H9 (cell line): ENCODE measurements around the gene CCDC60. TPM values are rescaled to one million over a fixed set of nuclear protein-coding genes. Genes with fewer than 3 reads are reported as not detected.

Source experiments
- DNase-seq: peaks from one replicate; pipeline ENCODE4 v3.0.0-alpha.2; 2017
- H2AFZ ChIP-seq: one replicate; pipeline ENCODE4 v1.6.1; 2013; ENCODE audit warnings: mild to moderate bottlenecking, low read length, control low read depth, moderate library complexity
- H2AK5ac ChIP-seq: 2 replicates; pipeline ENCODE4 v1.6.1; 2013; ENCODE audit warnings: low read length, control low read depth, mixed read lengths; ENCODE audit not compliant: insufficient read length
- H2BK120ac ChIP-seq: one replicate; pipeline ENCODE4 v1.6.1; 2013; ENCODE audit warnings: low read depth, mild to moderate bottlenecking, low read length, control low read depth, inconsistent platforms; ENCODE audit not compliant: poor library complexity, severe bottlenecking
- H2BK12ac ChIP-seq: 2 replicates; pipeline ENCODE4 v1.6.1; 2013; ENCODE audit warnings: low read length, control low read depth, mixed read lengths, low read depth; ENCODE audit not compliant: insufficient read length
- H2BK15ac ChIP-seq: 2 replicates; pipeline ENCODE4 v1.6.1; 2013; ENCODE audit warnings: low read depth, low read length, control low read depth
- H2BK20ac ChIP-seq: one replicate; pipeline ENCODE4 v1.6.1; 2013; ENCODE audit warnings: low read depth, mild to moderate bottlenecking, low read length, control low read depth, inconsistent platforms; ENCODE audit not compliant: poor library complexity, severe bottlenecking
- H2BK5ac ChIP-seq: 2 replicates; pipeline ENCODE4 v1.6.1; 2013; ENCODE audit warnings: low read length, control low read depth, mixed read lengths; ENCODE audit not compliant: insufficient read length
- H3K14ac ChIP-seq: 2 replicates; pipeline ENCODE4 v1.6.1; 2013; ENCODE audit warnings: low read length, control low read depth; ENCODE audit not compliant: insufficient read depth
- H3K18ac ChIP-seq: 2 replicates; pipeline ENCODE4 v1.6.1; 2013; ENCODE audit warnings: low read depth, mild to moderate bottlenecking, mixed read lengths, low read length, control low read depth; ENCODE audit not compliant: insufficient read length
- H3K23ac ChIP-seq: 2 replicates; pipeline ENCODE4 v1.6.1; 2013; ENCODE audit warnings: low read length, control low read depth, mixed read lengths, low read depth; ENCODE audit not compliant: insufficient read length
- H3K23me2 ChIP-seq: 2 replicates; pipeline ENCODE4 v1.6.1; 2013; ENCODE audit warnings: low read depth, mild to moderate bottlenecking, mixed read lengths, low read length, control low read depth; ENCODE audit not compliant: insufficient read length, poor library complexity, severe bottlenecking
- H3K27ac ChIP-seq: 2 replicates; pipeline ENCODE4 v1.5.1; 2013; ENCODE audit warnings: low read length, control low read depth, mixed read lengths, low read depth; ENCODE audit not compliant: insufficient read length
- H3K27me3 ChIP-seq: 2 replicates; pipeline ENCODE4 v1.6.1; 2013; ENCODE audit warnings: low read length, control low read depth, inconsistent platforms; ENCODE audit not compliant: insufficient read depth
- H3K4ac ChIP-seq: 2 replicates; pipeline ENCODE4 v1.6.1; 2013; ENCODE audit warnings: low read depth, mild to moderate bottlenecking, control low read depth, inconsistent platforms, low read length, moderate library complexity
- H3K4me1 ChIP-seq: 2 replicates; pipeline ENCODE4 v1.6.1; 2013; ENCODE audit warnings: low read length, control low read depth, inconsistent platforms; ENCODE audit not compliant: insufficient read depth
- H3K4me2 ChIP-seq: 2 replicates; pipeline ENCODE4 v1.6.1; 2013; ENCODE audit warnings: low read length, control low read depth, mixed read lengths; ENCODE audit not compliant: insufficient read length, insufficient read depth
- H3K56ac ChIP-seq: 2 replicates; pipeline ENCODE4 v1.6.1; 2013; ENCODE audit warnings: low read depth, mild to moderate bottlenecking, mixed read lengths, low read length, control low read depth; ENCODE audit not compliant: insufficient read length
- H3K79me1 ChIP-seq: 2 replicates; pipeline ENCODE4 v1.6.1; 2013; ENCODE audit warnings: low read depth, mild to moderate bottlenecking, moderate library complexity, low read length, control low read depth, inconsistent platforms; ENCODE audit not compliant: insufficient read depth, poor library complexity, severe bottlenecking
- H3K79me2 ChIP-seq: 2 replicates; pipeline ENCODE4 v1.6.1; 2013; ENCODE audit warnings: low read length, control low read depth, inconsistent platforms; ENCODE audit not compliant: insufficient read depth
- H3K9ac ChIP-seq: 2 replicates; pipeline ENCODE4 v1.6.1; 2013; ENCODE audit warnings: low read length, control low read depth, mixed read lengths; ENCODE audit not compliant: insufficient read length; ENCODE audit errors: extremely low read depth
- H3K9me3 ChIP-seq: one replicate; pipeline ENCODE4 v1.6.1; 2013; ENCODE audit warnings: low read depth, low read length, inconsistent platforms; ENCODE audit not compliant: control insufficient read depth
- H3T11ph ChIP-seq: one replicate; pipeline ENCODE4 v1.6.1; 2013; ENCODE audit warnings: mild to moderate bottlenecking, low read length, control low read depth, inconsistent platforms
- H4K20me1 ChIP-seq: one replicate; pipeline ENCODE4 v1.6.1; 2013; ENCODE audit not compliant: control insufficient read depth, insufficient read length, insufficient read depth
- H4K5ac ChIP-seq: 2 replicates; pipeline ENCODE4 v1.6.1; 2013; ENCODE audit warnings: low read depth, mild to moderate bottlenecking, mixed read lengths, low read length, control low read depth; ENCODE audit not compliant: insufficient read length
- H4K8ac ChIP-seq: replicated peaks from 2 replicates; pipeline ENCODE4 v1.6.1; 2013; ENCODE audit warnings: low read length, control low read depth, mixed read lengths, low read depth; ENCODE audit not compliant: insufficient read length
- H4K91ac ChIP-seq: 2 replicates; pipeline ENCODE4 v1.6.1; 2013; ENCODE audit warnings: low read depth, mild to moderate bottlenecking, moderate library complexity, mixed read lengths, low read length, control low read depth; ENCODE audit not compliant: insufficient read length
- H3K27ac Mint-ChIP-seq, 3 experiments: 2 replicates in 2 of 3; 3 replicates in 1 of 3; pipeline ENCODE4 v1.8.0; 2020 to 2021; ENCODE audit warnings: mixed read lengths in 3 of 3, mild to moderate bottlenecking in 1 of 3, moderate library complexity in 1 of 3
- H3K27me3 Mint-ChIP-seq: 2 replicates; pipeline ENCODE4 v1.8.0; 2021; ENCODE audit warnings: low read depth, mild to moderate bottlenecking, moderate library complexity, mixed read lengths
- H3K36me3 Mint-ChIP-seq, 3 experiments: 2 replicates in 2 of 3; 3 replicates in 1 of 3; pipeline ENCODE4 v1.8.0; 2020 to 2021; ENCODE audit warnings: low read depth in 3 of 3, mixed read lengths in 3 of 3; ENCODE audit not compliant: insufficient read depth in 1 of 3
- H3K4me1 Mint-ChIP-seq, 2 experiments: 2 replicates each; pipeline ENCODE4 v1.8.0; 2020; ENCODE audit warnings: mixed read lengths in 2 of 2
- H3K4me3 Mint-ChIP-seq, 2 experiments: 2 replicates in 1 of 2; 3 replicates in 1 of 2; pipeline ENCODE4 v1.8.0; 2020 to 2021; ENCODE audit warnings: mild to moderate bottlenecking in 2 of 2, mixed read lengths in 2 of 2, moderate library complexity in 1 of 2
- H3K9me3 Mint-ChIP-seq, 2 experiments: 2 replicates in 1 of 2; 3 replicates in 1 of 2; pipeline ENCODE4 v1.8.0; 2020; ENCODE audit warnings: mild to moderate bottlenecking in 2 of 2, mixed read lengths in 2 of 2, moderate library complexity in 1 of 2
- CTCF ChIP-seq: fragments of 200-600 bp; sonication (generic); conservative IDR thresholded peaks from 3 replicates; pipeline ENCODE4 v1.8.0; 2021; ENCODE audit warnings: antibody characterized with exemption, mild to moderate bottlenecking
- WGBS: extraction: QIAGEN DNeasy Blood & Tissue Kit; methylation state at CpG from one replicate; pipeline ENCODE4 v1.1.7; 2013; ENCODE audit warnings: missing lambda C conversion rate, low lambda C conversion rate, mixed read lengths; ENCODE audit not compliant: insufficient read length; ENCODE audit errors: extremely low coverage; 5-methylcytosine and 5-hydroxymethylcytosine counted together
- total RNA-seq: library from RNA; stranded (reverse); gene quantifications from 2 replicates; pipeline ENCODE4 v1.2.1, GENCODE V29; 2021

The CCDC60 gene
- total RNA-seq, 1 experiment from 2014 or later, result 0.44 TPM

- Histone ChIP-seq H3K4ac (no peak overlapping the region), H2BK5ac (no peak overlapping the region), H3K4me2 (no peak overlapping the region), H3K9me3 (no peaks in the 10 kb centered on the region), H2BK15ac (no peak overlapping the region), H2AFZ (no peak overlapping the region), H2BK20ac (no peak overlapping the region), H3K27ac (no peak overlapping the region), H3K27me3 (no peaks in the 10 kb centered on the region), H3K79me1 (no peaks in the 10 kb centered on the region), H4K91ac (no peak overlapping the region), H3K9ac (no peak overlapping the region), H2BK12ac (no peak overlapping the region), H3K23me2 (no peaks in the 10 kb centered on the region), H3T11ph (no peak overlapping the region), H4K8ac (no peak overlapping the region), H3K79me2 (no peaks in the 10 kb centered on the region), H2AK5ac (no peak overlapping the region), H3K23ac (no peak overlapping the region), H3K14ac (no peak overlapping the region), H3K18ac (no peak overlapping the region), H4K20me1 (no peaks in the 10 kb centered on the region), H3K4me1 (no peaks in the 10 kb centered on the region), H4K5ac (no peak overlapping the region), H2BK120ac (no peak overlapping the region), H3K56ac (no peak overlapping the region)
- no peak for TF ChIP-seq CTCF
- no peaks in the 10 kb centered on the region for H3K36me3 Mint-ChIP-seq
- no CpG with 5 or more reads among the region's 3 CpGs for WGBS
- no peaks in the 10 kb centered on the region for H3K9me3 Mint-ChIP-seq
- no peaks in the 10 kb centered on the region for H3K4me1 Mint-ChIP-seq
- DNase-seq, result no peak
- H3K27ac Mint-ChIP-seq, result no peak overlapping the region
- peaks cover under 1% of the 10 kb centered on the region for H3K27me3 Mint-ChIP-seq
- H3K4me3 Mint-ChIP-seq, result no peak overlapping the region
Observed at GRCh38 chr12:119565404-119565803, 230.9 kb downstream of the CCDC60 start.
